Measurements from ENCODE around the gene MYO18A. TPM values are rescaled to one million over a fixed set of nuclear protein-coding genes. Genes with fewer than 3 reads are reported as not detected.

MYO18A gene
- total RNA-seq, 1 experiment from 2014 or later = 23.2 TPM

DNA sequence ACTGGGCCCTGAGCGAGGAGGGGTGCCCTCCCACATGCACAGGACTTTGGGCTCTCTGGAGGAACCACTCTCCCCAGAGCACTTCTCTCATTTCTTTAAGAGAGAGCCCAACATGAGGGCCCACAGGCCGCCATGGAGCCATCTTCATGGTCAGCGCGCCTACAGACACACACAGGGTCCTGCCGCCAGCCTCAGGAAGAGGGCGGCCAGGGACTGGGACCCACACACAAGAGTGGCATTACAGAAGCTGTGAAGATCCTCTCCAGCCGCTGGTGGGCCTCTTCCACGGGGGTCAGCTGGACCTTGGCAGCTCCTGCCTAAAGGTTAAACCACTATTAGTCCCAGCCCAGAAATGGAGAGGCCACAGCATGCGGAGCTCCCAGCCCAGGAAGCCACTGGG, 54.5 kb downstream of the MYO18A start:
- Histone ChIP-seq H3K36me3 (no peaks in the 10 kb centered on the region), H3K9me3 (no peaks in the 10 kb centered on the region), H3K4me3 (no peak overlapping the region), H3K27me3 (no peaks in the 10 kb centered on the region)
- no peak for DNase-seq

DNA sequence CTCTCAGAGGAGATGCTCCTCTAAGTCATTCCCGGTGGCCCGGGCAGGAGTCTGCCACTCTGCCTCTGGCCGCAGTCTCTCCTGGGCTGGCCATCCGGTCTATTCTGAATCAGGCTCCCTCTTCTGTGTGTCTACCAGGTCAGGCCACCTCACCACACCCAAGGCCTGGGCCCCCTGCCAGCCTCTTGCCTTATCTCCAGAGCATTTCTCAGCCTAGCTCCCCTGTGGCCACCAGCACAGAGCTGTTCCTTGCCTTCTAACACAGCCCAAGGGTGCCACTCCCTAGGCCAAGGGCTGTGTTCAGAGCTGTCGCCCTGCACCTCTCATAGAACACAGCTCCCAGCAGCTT, 55.3 kb downstream of the MYO18A start:
- Histone ChIP-seq H3K36me3 (no peaks in the 10 kb centered on the region), H3K9me3 (no peaks in the 10 kb centered on the region), H3K4me3 (no peak overlapping the region), H3K27me3 (no peaks in the 10 kb centered on the region)
- DNase-seq = no peak

DNA sequence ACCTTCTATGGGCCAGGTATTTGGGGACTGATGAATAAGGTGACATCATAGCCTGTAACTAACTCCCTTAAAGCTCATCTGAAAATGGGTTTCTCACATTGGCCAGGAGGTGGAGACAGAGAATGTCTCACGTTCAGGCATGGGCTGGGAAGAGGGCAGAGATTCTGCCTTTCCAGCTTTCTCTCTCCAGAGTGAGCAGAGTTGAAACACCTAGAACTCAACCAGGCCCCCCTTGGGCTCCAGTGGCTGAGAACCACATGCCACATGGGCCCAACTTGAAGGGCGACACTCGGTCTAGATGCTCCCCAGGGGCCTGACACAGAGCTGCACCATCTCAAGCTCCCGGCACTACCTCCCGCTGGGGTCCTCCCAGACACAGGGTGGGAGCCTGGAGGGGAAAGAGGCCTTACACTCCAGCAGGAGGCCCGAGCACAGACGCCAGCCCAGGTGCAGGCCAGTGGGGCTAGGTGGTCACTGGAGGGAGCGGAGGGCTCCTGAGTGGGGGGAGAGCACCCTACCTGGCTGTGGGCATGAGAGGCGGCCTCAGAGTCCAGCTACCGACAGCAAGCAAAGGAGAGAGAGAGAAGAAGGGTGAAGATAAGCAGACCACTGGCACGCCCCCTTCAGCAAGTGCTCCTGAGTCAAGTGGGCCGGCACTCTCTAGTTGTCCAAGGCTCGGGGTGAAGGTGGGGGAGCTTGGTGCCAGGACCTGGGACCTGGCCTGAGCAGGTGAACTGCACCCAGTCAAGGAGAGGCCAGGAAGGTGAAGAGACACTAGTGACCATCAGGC, 55.9 kb downstream of the MYO18A start:
- peak; percentile 51 for DNase-seq

DNA sequence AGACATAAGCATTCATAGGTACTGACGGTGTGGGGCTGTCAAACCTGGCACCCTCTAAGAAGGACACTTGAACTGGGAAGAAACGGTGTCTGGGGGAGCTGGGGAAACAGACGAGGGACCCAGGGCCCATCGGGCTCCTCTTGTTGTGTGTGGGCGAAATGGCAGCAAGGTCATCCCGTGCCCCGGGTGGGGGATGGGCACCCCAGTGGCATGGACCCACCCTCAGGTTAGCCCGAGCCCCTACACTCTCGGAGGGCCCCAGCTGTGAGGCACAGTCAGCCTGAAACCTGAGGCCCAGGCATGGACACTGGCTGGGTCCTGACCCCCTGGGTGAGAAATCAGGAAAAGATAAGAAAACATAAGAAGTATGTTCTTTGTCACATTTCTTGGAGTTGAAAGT, 57.1 kb downstream of the MYO18A start:
- DNase-seq = no peak
- H3K27me3 ChIP-seq = no peaks in the 10 kb centered on the region
- no peaks in the 10 kb centered on the region for H3K9me3 ChIP-seq

More for the DNA sequence above, 55.9 kb downstream of the MYO18A start:
- H3K27me3 ChIP-seq = no peaks in the 10 kb centered on the region
- no peaks in the 10 kb centered on the region for H3K9me3 ChIP-seq
- H3K36me3 ChIP-seq = no peaks in the 10 kb centered on the region
- H3K4me3 ChIP-seq = no peak overlapping the region

DNA sequence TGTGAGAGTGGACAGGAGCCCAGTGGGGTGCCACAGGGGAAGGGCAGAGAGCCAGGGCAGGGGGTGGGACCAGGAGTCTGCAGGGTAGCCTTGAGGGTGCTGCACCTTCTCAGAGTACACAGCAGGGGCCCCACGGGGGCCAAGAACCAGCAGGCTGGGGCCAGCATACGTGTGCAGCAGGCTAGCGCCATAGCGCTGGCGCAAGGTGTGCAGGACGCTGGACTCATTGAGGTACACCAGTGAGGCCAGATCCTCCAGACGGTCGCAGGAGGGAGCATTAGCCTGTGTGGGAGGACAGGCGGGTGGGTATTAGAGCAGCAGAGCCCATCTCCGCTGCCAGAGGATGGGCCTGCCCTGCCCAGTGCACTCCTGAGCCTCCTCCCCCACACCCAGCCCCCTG, 58.8 kb downstream of the MYO18A start:
- H3K4me3 ChIP-seq = no peak overlapping the region
- H3K36me3 ChIP-seq = peaks cover 7% of the 10 kb centered on the region; the same call in 1 of the 2 replicates
- no peaks in the 10 kb centered on the region for H3K9me3 ChIP-seq
- no peak for DNase-seq
- no peaks in the 10 kb centered on the region for H3K27me3 ChIP-seq

More for the DNA sequence above, 57.1 kb downstream of the MYO18A start:
- Histone ChIP-seq H3K36me3 (peaks cover 7% of the 10 kb centered on the region; the same call in 1 of the 2 replicates), H3K4me3 (no peak overlapping the region)

DNA sequence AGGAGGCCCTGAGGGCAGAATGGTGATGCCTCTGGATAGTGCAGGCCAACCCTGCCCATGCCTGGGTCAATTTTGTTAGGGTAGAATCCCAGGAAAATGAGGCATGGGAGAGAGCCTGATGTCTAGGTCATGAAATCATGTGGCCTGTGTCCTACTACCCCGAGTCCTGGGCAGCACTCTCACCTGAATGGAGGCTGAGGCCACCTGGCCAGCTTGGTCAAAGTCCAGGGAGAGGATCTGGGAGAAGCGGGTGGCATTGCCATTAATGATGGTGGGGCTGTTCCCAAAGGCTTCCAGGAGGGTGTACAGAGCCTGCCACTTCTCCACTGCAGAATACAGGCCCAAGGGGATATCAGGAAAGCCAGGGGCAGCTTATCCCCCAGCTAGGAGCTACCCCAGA, 59.8 kb downstream of the MYO18A start:
- H3K36me3 ChIP-seq = peaks cover 7% of the 10 kb centered on the region; the same call in 1 of the 2 replicates

DNA sequence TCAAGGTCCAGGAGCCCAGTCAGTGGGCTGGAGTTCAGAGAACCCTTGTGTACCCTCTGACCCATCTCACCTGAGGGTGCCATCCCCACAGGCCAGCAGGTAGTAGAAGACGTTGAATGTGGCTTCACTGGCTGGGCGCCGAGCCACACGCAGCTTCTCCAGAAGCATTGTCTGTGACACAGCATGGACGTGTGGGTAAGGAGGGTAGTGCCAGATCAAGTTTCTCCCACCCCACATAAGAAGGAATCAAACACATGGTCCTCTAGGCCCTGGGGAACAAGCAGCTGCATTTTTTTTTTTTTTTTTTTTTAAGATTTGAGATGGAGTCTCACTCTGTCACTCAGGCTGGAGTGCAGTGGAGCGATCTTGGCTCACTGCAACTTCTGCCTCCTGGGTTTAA, 60.9 kb downstream of the MYO18A start:
- H3K27me3 ChIP-seq = no peaks in the 10 kb centered on the region
- H3K4me3 ChIP-seq = no peak overlapping the region
- no peak for DNase-seq
- peaks cover 7% of the 10 kb centered on the region; the same call in 1 of the 2 replicates for H3K36me3 ChIP-seq
- H3K9me3 ChIP-seq = no peaks in the 10 kb centered on the region

More for the DNA sequence above, 59.8 kb downstream of the MYO18A start:
- Histone ChIP-seq H3K9me3 (no peaks in the 10 kb centered on the region), H3K27me3 (no peaks in the 10 kb centered on the region), H3K4me3 (no peak overlapping the region)
- DNase-seq = no peak

DNA sequence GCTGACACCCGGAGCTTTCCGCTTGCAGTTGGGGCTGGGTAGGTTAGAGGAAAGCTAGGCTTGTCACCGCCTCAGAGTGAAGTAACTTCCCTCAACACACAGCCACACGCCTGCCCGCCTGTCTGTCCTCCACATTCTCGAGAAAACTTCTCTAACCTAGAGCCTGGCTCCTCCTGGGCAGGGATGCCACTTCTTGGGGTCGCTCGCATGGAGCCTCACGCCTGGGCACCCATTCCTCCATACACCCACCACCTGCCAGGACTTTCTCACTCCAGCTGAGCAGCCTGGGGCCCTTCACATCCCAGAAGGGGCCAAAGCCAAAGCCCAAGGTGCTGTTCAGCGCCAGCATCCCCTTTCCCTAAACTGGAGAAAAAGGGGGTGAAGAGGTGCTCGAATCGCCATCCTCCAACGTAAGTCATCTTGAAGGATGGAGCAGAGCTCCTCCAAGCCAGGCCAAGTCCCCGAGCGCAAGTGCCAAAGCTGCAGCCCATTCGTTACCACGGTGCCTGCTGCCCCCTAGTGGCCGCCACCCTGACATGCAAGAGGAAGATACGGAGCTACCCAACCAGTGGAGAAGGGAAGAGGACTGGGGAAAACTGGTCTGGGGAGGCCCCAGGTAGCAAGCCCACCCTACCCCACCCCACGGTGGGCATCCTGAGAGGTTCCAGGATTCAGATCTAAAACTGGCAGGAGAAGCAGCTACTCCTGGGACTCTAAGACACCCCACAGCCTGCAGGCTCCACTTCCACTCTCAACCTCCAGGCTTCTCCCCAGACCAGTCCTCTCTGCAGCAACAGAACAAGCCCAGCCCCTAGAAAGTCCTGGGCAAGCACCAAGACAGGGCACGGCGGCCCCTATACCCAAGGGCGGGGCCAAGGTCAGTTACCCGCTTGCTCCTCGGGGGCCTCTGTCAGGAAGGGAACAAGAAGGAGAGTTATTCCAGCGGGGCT, 63.1 kb downstream of the MYO18A start:
- Histone ChIP-seq H3K27me3 (no peaks in the 10 kb centered on the region), H3K4me3 (no peak overlapping the region), H3K9me3 (no peaks in the 10 kb centered on the region), H3K36me3 (peaks cover 14% of the 10 kb centered on the region; the same call in 1 of the 2 replicates)
- peak; percentile 69 for DNase-seq

DNA sequence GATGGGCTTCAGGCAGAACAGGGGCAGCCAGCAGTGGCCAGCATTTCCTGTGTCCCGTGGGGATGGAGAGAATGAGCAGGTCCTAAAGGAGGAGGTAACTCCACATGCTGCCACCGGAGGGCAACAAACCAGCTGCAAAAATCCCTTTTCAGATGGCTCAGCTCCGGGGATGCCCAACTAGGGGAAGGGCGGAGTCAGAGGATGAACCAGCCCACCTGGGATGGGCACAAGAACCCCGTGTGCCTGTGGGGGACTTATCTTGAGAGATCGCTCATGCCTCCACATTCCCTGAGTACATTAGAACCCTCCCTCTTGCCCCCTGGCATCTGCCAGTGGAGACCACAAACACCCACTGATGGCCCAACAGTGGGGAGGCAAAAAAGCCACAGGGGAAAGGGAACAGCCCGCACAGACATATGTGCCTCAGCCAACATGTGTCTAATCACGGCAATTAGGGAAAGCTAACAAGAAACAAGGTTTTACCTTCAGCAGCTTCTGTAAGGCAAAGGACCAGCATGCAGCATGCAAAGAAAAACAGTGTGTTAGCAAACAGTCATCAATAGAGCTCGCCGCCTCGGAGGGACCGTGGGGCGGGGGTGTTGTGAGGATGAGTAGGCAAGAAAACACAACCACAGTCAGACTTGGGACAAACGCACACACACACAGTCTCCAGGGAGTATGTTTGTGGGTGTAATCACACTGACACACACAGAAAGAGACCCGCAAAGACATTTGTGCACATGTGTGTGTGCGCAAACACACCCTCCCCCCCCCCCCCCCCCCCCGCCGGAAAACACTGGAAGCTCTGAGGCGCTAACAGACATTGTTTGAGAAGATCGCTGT, 64.0 kb downstream of the MYO18A start:
- peak; percentile 63 for DNase-seq
- Histone ChIP-seq H3K4me3 (no peak overlapping the region), H3K27me3 (no peaks in the 10 kb centered on the region), H3K9me3 (no peaks in the 10 kb centered on the region), H3K36me3 (peaks cover 14% of the 10 kb centered on the region; the same call in 1 of the 2 replicates)

DNA sequence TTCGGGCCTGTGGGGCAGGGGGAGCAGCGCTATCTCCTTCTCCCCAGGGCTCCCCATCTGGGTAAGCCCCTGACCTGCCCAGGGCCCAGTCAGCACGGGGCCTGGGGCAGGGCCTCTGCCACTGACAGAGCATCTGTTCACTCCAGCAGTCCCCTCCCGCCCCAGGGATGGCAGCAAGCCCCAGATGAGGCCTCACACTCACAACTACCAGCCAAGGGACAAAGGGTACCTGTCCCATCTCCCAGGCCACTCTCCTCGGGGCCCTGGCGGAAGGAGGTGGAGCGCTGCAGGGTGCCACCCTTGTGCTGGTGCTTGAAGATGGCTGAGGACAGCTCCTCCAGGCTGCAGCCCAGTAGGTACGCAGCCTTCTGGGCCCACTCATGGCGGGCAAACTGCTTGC, 64.8 kb downstream of the MYO18A start:
- Histone ChIP-seq H3K4me3 (no peak overlapping the region), H3K27me3 (no peaks in the 10 kb centered on the region), H3K9me3 (no peaks in the 10 kb centered on the region), H3K36me3 (peaks cover 14% of the 10 kb centered on the region; the same call in 1 of the 2 replicates)
- DNase-seq = no peak

DNA sequence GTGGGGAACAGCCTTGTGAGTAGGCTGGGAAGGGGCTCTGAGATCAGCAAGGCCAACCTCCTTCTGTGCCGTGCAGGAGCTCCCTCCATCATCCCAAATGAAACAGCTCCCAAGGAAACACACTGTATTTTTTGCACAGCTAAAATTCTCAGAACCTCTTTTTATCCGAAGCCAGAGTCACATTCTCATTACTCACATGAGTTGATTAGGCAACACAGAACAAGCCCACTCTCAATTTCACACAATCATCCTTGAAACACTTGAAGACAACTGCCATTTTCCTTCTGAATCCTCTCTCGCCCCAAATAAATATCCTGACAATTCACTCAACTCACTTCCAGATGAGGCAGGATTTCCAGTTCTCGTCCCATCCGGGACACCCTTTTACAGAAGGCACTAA, 66.1 kb downstream of the MYO18A start:
- peaks cover 14% of the 10 kb centered on the region for H3K36me3 ChIP-seq
- DNase-seq = no peak
- H3K27me3 ChIP-seq = no peaks in the 10 kb centered on the region
- H3K9me3 ChIP-seq = no peaks in the 10 kb centered on the region
- H3K4me3 ChIP-seq = no peak overlapping the region

DNA sequence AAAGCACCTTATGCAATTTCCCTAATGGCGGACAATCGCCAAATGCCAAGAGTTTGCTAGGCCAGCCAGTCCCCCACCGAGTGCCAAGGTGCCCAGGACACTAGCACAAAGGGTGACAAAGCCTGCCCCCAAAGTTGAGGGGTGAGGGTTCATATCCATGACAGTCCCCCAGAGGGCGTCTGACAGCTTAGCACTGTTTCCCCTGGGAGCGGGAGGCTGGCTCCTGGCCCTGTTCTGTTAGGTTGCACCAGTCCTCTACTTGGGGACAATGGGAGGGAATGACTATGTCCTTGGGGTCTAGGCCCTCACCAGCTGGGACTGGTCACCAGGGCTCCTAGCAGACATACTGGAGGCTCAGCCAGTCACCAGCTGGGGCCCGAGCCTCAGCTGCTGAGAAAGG, 66.9 kb downstream of the MYO18A start:
- Histone ChIP-seq H3K36me3 (peaks cover 7% of the 10 kb centered on the region), H3K27me3 (no peaks in the 10 kb centered on the region), H3K4me3 (no peak overlapping the region), H3K9me3 (no peaks in the 10 kb centered on the region)
- no peak for DNase-seq

DNA sequence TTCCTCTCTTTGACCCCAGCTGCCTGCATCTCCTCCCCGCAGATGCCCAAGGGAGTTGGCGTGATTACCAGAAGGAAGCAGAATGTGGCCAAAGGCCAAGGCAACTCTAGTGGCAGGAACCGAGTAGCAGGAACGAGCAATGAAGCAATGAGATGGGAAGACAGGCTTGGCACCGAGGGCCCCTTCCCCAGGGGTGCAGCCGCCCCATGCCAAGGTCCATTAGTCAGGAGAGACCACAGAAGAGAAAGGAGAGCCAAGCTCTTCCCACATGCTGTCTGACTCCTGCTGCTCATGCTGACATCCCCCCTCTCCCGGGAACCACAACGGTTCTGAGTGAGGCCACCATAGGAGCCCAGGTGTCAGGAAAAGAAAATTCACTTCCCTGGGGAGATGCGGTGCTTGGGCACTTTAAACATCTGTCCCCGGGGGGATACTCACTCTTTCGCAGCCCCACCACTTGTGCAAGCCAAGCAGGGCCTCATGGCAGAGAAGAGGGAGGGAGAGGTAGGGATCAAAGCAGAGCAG, 67.4 kb downstream of the MYO18A start:
- H3K27me3 ChIP-seq = no peaks in the 10 kb centered on the region
- H3K4me3 ChIP-seq = no peak overlapping the region
- peaks cover 7% of the 10 kb centered on the region for H3K36me3 ChIP-seq
- H3K9me3 ChIP-seq = no peaks in the 10 kb centered on the region
- peak; percentile 98 for DNase-seq

DNA sequence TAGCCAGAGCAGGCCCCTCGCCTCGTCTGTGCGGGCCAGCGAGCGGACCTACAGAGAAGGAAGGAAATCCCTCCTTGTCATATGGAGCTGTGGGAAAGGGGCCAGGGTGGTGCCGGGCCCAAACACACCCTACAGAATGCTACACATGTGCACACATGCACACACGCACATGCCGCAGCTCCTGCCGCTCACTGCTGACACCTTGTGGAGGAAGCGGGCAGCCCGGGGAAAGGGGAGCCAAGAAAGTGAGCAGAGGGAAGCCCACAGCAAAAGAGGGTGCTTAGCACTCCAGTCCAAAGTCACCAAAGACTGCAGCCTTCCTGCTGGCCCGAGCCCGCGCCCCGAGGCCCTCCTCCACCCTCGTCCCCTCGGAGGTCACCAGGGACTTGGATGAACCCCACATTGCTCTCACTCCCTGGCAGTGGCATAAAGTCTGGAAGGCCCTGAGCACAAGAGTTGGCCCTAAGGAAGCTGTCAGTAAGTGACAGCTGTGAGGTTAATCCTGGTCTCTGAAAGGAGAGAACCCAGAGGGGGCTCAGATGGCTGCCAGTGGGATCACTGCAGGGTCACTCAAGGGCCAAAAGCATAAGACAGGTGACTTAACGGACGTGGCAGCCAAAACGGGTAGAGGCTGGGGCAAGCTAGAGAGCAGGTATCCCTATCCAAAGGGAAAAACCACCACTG, 68.2 kb downstream of the MYO18A start:
- peaks cover 7% of the 10 kb centered on the region for H3K36me3 ChIP-seq
- DNase-seq = peak; percentile 76
- no peak overlapping the region for H3K4me3 ChIP-seq
- H3K9me3 ChIP-seq = no peaks in the 10 kb centered on the region
- no peaks in the 10 kb centered on the region for H3K27me3 ChIP-seq

DNA sequence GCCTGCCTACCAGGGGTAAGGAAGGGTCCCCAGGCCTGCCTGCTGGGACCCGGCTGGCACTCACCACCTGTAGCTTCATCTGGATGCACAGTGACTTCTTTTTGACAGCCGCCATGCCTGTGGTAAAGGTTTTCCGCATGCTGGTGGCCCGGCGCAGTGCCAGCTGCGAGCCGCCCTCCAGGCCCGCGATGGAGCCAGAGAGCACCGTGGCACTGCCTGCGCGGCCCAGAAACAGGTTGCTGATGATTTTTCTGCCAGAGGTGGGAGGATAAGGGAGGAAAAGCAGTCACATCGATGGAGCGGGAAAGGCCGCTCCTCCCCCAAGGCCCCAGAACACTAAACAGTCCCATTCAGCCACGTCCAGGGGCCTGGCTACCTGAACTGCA, 69.8 kb downstream of the MYO18A start:
- Histone ChIP-seq H3K36me3 (peaks cover 7% of the 10 kb centered on the region), H3K9me3 (no peaks in the 10 kb centered on the region), H3K4me3 (no peak overlapping the region), H3K27me3 (no peaks in the 10 kb centered on the region)
- DNase-seq = no peak

Measured in MG63 (cell line).